Measurements from ENCODE around the gene CHRNB1.
A peak's percentile ranks its signal among the peaks of the same experiment; 100 is the strongest.

The CHRNB1 gene

GRCh38 chr17:7403977-7404736 lies 40.7 kb upstream of the CHRNB1 start, which contains the start of gene TMEM256 (continued):
- TF ChIP-seq ZNF362 (tag by site-specific recombination; IDR thresholded peaks at IDR 0.05) (no peak), ZNF544 (tag by site-specific recombination; IDR thresholded peaks at IDR 0.05) (no peak), ZNF16 (tag by site-specific recombination; IDR thresholded peaks at IDR 0.05; ENCODE audit: low read depth) (no peak), SP2 (tag by site-specific recombination; IDR thresholded peaks at IDR 0.05) (peak; percentile 85), ZXDB (tag by site-specific recombination; IDR thresholded peaks at IDR 0.05) (no peak; the same call in 1 of the 2 replicates), ZNF394 (tag by site-specific recombination; IDR thresholded peaks at IDR 0.05; ENCODE audit: borderline replicate concordance) (no peak), YY2 (tag by site-specific recombination; IDR thresholded peaks at IDR 0.05) (no peak), ZNF76 (tag by site-specific recombination; IDR thresholded peaks at IDR 0.05; ENCODE audit: borderline replicate concordance, low read depth) (0 out of 2 replicates have a peak, but pooled peaks have one; percentile 16), PBX3 (CRISPR knock-in tag; IDR thresholded peaks at IDR 0.05) (no peak; the same call in 1 of the 2 replicates), ZBTB49 (tag by site-specific recombination; IDR thresholded peaks at IDR 0.05; ENCODE audit: low read depth) (no peak), CTCF (tag by site-specific recombination; IDR thresholded peaks at IDR 0.05) (no peak), TSHZ1 (tag by site-specific recombination; IDR thresholded peaks at IDR 0.05; ENCODE audit: borderline replicate concordance) (no peak), TCF7L2 (IDR thresholded peaks at IDR 0.05; ENCODE audit: borderline replicate concordance, low read depth, low read length) (no peak), ZSCAN30 (tag by site-specific recombination; IDR thresholded peaks at IDR 0.05) (no peak), ZBTB44 (tag by site-specific recombination; IDR thresholded peaks at IDR 0.05) (no peak), ZBTB1 (tag by site-specific recombination; IDR thresholded peaks at IDR 0.05) (no peak), ZNF350 (tag by site-specific recombination; IDR thresholded peaks at IDR 0.05) (no peak), MZF1 (tag by site-specific recombination; IDR thresholded peaks at IDR 0.05; ENCODE audit: borderline replicate concordance) (no peak), ZNF280D (tag by site-specific recombination; IDR thresholded peaks at IDR 0.05) (no peak), ZNF2 (tag by site-specific recombination; IDR thresholded peaks at IDR 0.05) (peak; percentile 58; the same call in 1 of the 2 replicates), INSM2 (tag by site-specific recombination; IDR thresholded peaks at IDR 0.05) (no peak)
